Kidney glomerular epithelial cell (primary cell): ENCODE measurements around the gene HIF1AN.

Source experiments
- DNase-seq: peaks from one replicate; lab custom pipeline; 2025; lab: John Stamatoyannopoulos, UW

Gene HIF1AN

GRCh38 chr10:100522107-100522801 lies 13.5 kb upstream of the HIF1AN start:
- DNase-seq, result no peak

GRCh38 chr10:100522945-100523344 lies 12.8 kb upstream of the HIF1AN start:
- no peak for DNase-seq

- no peak for DNase-seq
These were observed 11.5 kb upstream of the HIF1AN start for GRCh38 chr10:100524206-100524605.

- no peak for DNase-seq
These were observed 11.1 kb upstream of the HIF1AN start for GRCh38 chr10:100524638-100525037.

GRCh38 chr10:100528123-100528886 lies 7.4 kb upstream of the HIF1AN start:
- no peak for DNase-seq

- no peak for DNase-seq
These were observed 6.7 kb upstream of the HIF1AN start for GRCh38 chr10:100528921-100529474.

- peak; percentile 70 for DNase-seq
These were observed 6.1 kb upstream of the HIF1AN start, which contains the start of gene NDUFB8 for GRCh38 chr10:100529475-100530298. TSS of gene NDUFB8 (minus strand) at chr10:100529871. CDS start at chr10:100529851, 20 bp downstream.

GRCh38 chr10:100531761-100532160 lies 4.0 kb upstream of the HIF1AN start:
- DNase-seq, result no peak

GRCh38 chr10:100534726-100535125 lies 1.0 kb upstream of the HIF1AN start:
- DNase-seq, result no peak

GRCh38 chr10:100535338-100535714 lies 417 bp upstream of the HIF1AN start:
- DNase-seq, result no peak

GRCh38 chr10:100537475-100537874 lies 1.7 kb downstream of the HIF1AN start:
- DNase-seq, result no peak

- no peak for DNase-seq
These were observed 9.2 kb downstream of the HIF1AN start for GRCh38 chr10:100544950-100545349.

GRCh38 chr10:100551196-100551595 lies 15.5 kb downstream of the HIF1AN start:
- DNase-seq, result no peak

- DNase-seq, result no peak
These were observed 16.0 kb downstream of the HIF1AN start for GRCh38 chr10:100551738-100552137.

GRCh38 chr10:100553929-100554328 lies 18.2 kb downstream of the HIF1AN start:
- DNase-seq, result no peak

- DNase-seq, result peak; percentile 87
These were observed 19.2 kb downstream of the HIF1AN start for GRCh38 chr10:100554902-100555301.

GRCh38 chr10:100560248-100560647 lies 24.5 kb downstream of the HIF1AN start:
- no peak for DNase-seq

- no peak for DNase-seq
These were observed 25.3 kb downstream of the HIF1AN start for GRCh38 chr10:100561005-100561404.

GRCh38 chr10:100562008-100562672 lies 26.4 kb downstream of the HIF1AN start:
- DNase-seq, result peak; percentile 66

GRCh38 chr10:100565206-100565985 lies 29.7 kb downstream of the HIF1AN start:
- DNase-seq, result no peak

- no peak for DNase-seq
These were observed 30.8 kb downstream of the HIF1AN start for GRCh38 chr10:100566561-100566960.
